HEK293T (cell line): ENCODE data around the gene SCN4B.
"Not testable (repeated sequence)": the region's sequence is repeated elsewhere in the genome, so short reads cannot be mapped to it uniquely, and the experiment has no call there.

ENCODE experiments used
- BHLHE40 ChIP-seq: fragments of 450-650 bp; IDR thresholded peaks from 2 replicates; pipeline ENCODE4 v1.6.1; 2016; ENCODE audit warnings: mild to moderate bottlenecking, moderate library complexity, borderline replicate concordance
- FOXM1 ChIP-seq: fragments of 450-650 bp; IDR thresholded peaks from 2 replicates; pipeline ENCODE4 v1.6.1; 2017; ENCODE audit warnings: mild to moderate bottlenecking, borderline replicate concordance
- HDGF ChIP-seq: fragments of 450-650 bp; IDR thresholded peaks from 2 replicates; pipeline ENCODE4 v1.6.1; 2017; ENCODE audit warnings: antibody characterized with exemption, borderline replicate concordance
- NFRKB ChIP-seq: fragments of 450-650 bp; IDR thresholded peaks from 2 replicates; pipeline ENCODE4 v1.6.1; 2016; ENCODE audit warnings: mild to moderate bottlenecking, moderate library complexity
- PKNOX1 ChIP-seq: fragments of 450-650 bp; IDR thresholded peaks from 2 replicates; pipeline ENCODE4 v1.6.1; 2016
- SP1 ChIP-seq: fragments of 450-650 bp; IDR thresholded peaks from 2 replicates; pipeline ENCODE4 v1.6.1; 2017
- TARDBP ChIP-seq: fragments of 450-650 bp; IDR thresholded peaks from 2 replicates; pipeline ENCODE4 v1.6.1; 2016

GRCh38 chr11:118183691-118184090 lies 31.1 kb upstream of the SCN4B start:
- not testable (repeated sequence) for TF ChIP-seq HDGF, TARDBP, BHLHE40, NFRKB, FOXM1, SP1, PKNOX1
